Fibroblast of peridontal ligament (primary cell): Measurements from ENCODE around the gene C4orf50.
A peak's percentile ranks its signal among the peaks of the same experiment; 100 is the strongest.

Source experiments
- DNase-seq: peaks from one replicate; pipeline ENCODE4 v3.0.0-alpha.2; 2010; ENCODE audit errors: extremely low read depth

C4orf50 gene

GRCh38 chr4:5890063-5890727, 128.0 kb downstream of the C4orf50 start:
- DNase-seq: no peak

- no peak for DNase-seq
Observed at GRCh38 chr4:5889002-5889696, 129.1 kb downstream of the C4orf50 start.

GRCh38 chr4:5888222-5889001, 129.8 kb downstream of the C4orf50 start:
- DNase-seq: no peak

GRCh38 chr4:5887361-5888221, 130.6 kb downstream of the C4orf50 start:
- DNase-seq: no peak

GRCh38 chr4:5887011-5887360, 131.2 kb downstream of the C4orf50 start:
- no peak for DNase-seq

GRCh38 chr4:5885733-5886132, 132.5 kb downstream of the C4orf50 start:
- DNase-seq: no peak

- no peak for DNase-seq
Observed at GRCh38 chr4:5884796-5885195, 133.4 kb downstream of the C4orf50 start.

- DNase-seq: no peak
Observed at GRCh38 chr4:5883916-5884315, 134.3 kb downstream of the C4orf50 start.

GRCh38 chr4:5882947-5883346, 135.3 kb downstream of the C4orf50 start:
- DNase-seq: no peak

- DNase-seq: no peak
Observed at GRCh38 chr4:5881340-5881739, 136.9 kb downstream of the C4orf50 start.

- DNase-seq: no peak
Observed at GRCh38 chr4:5878359-5878758, 139.9 kb downstream of the C4orf50 start.

GRCh38 chr4:5877392-5877791, 140.8 kb downstream of the C4orf50 start:
- no peak for DNase-seq

- DNase-seq: peak; percentile 3
Observed at GRCh38 chr4:5874811-5875449, 143.3 kb downstream of the C4orf50 start.

- DNase-seq: no peak
Observed at GRCh38 chr4:5870701-5871100, 147.5 kb downstream of the C4orf50 start.

GRCh38 chr4:5869966-5870619, 148.1 kb downstream of the C4orf50 start:
- no peak for DNase-seq

GRCh38 chr4:5867866-5868265, 150.4 kb downstream of the C4orf50 start:
- DNase-seq: no peak

- no peak for DNase-seq
Observed at GRCh38 chr4:5866841-5867813, 151.1 kb downstream of the C4orf50 start.

- DNase-seq: no peak
Observed at GRCh38 chr4:5865896-5866599, 152.2 kb downstream of the C4orf50 start.
